Small intestine (tissue), 16 donors: Measurements from ENCODE around the gene FAM3A. TPM values are rescaled to one million over a fixed set of nuclear protein-coding genes. Genes with fewer than 3 reads are reported as not detected.
A peak's percentile ranks its signal among the peaks of the same experiment; 100 is the strongest.
"Not testable (repeated sequence)": the region's sequence is repeated elsewhere in the genome, so short reads cannot be mapped to it uniquely, and the experiment has no call there.

Source experiments
- DNase-seq, 2 donors: peaks; one replicate each; pipeline versions ENCODE4 v3.0.0 to v3.0.0-alpha.2; 2013
- FAIRE-seq: peaks from 2 replicates; lab custom pipeline; 2012; peaks lifted over from hg19 to GRCh38; lab: Jason Lieb, UNC
- H3K27ac ChIP-seq, 3 donors: one replicate each; pipeline ENCODE4 v1.5.1; 2013; ENCODE audit warnings: low read length in 2 of 3, mild to moderate bottlenecking in 2 of 3, control low read depth in 1 of 3, inconsistent platforms in 1 of 3, low read depth in 1 of 3, moderate library complexity in 1 of 3
- H3K27me3 ChIP-seq, 3 donors: one replicate each; pipeline ENCODE4 v1.6.1; 2013; ENCODE audit warnings: low read length in 3 of 3, inconsistent platforms in 1 of 3; ENCODE audit not compliant: control insufficient read depth in 3 of 3, insufficient read depth in 3 of 3
- H3K36me3 ChIP-seq, 3 donors: one replicate each; pipeline ENCODE4 v1.6.1; 2013; ENCODE audit warnings: low read length in 3 of 3, inconsistent platforms in 1 of 3, low read depth in 1 of 3, mild to moderate bottlenecking in 1 of 3, moderate library complexity in 1 of 3; ENCODE audit not compliant: control insufficient read depth in 3 of 3, insufficient read depth in 2 of 3
- H3K4me1 ChIP-seq, 3 donors: one replicate each; pipeline ENCODE4 v1.6.1; 2013; ENCODE audit warnings: low read length in 2 of 3, inconsistent platforms in 1 of 3, low read depth in 1 of 3, mild to moderate bottlenecking in 1 of 3, moderate library complexity in 1 of 3; ENCODE audit not compliant: control insufficient read depth in 3 of 3, insufficient read depth in 2 of 3
- H3K4me3 ChIP-seq, 3 donors: one replicate each; pipeline ENCODE4 v1.5.1; 2013; ENCODE audit warnings: low read length in 3 of 3, control low read depth in 1 of 3, inconsistent platforms in 1 of 3, low read depth in 1 of 3, mild to moderate bottlenecking in 1 of 3, moderate library complexity in 1 of 3
- H3K9me3 ChIP-seq, 2 donors: one replicate each; pipeline ENCODE4 v1.6.1; 2013; ENCODE audit warnings: low read depth in 1 of 2, low read length in 1 of 2; ENCODE audit not compliant: control insufficient read depth in 2 of 2, insufficient read depth in 1 of 2
- WGBS, 3 donors: extraction: QIAGEN DNeasy Blood & Tissue Kit; methylation state at CpG; one replicate each; pipeline ENCODE4 v1.1.7; 2013; 5-methylcytosine and 5-hydroxymethylcytosine counted together
- long read RNA-seq, 10 donors: transcript quantifications; one replicate each; lab custom pipeline, GENCODE V29; 2026
- polyA plus RNA-seq, 4 donors: library from polyadenylated mRNA; stranded (reverse) in 3 of 4; unstranded in 1 of 4; fragments of 200-250 nt in 3 of 4; fragments of 120-200 nt in 1 of 4; gene quantifications; one replicate each; pipeline versions ENCODE4 v1.2.1 to v1.2.3, GENCODE V29; 2013
- donor health status: healthy with polysubstance abuse.
- donor health status: control.
- donor health status: control.
- donor health status: Bipolar disorder and iron deficiency.
- donor health status: healthy.

FAM3A gene
- polyA plus RNA-seq, result 100 to 1,000 TPM in 2 of 4 donors, 10 to 100 TPM in 2; 45.6 to 123 (median 90.1) TPM
- long read RNA-seq, donor 1, partial matches to known transcripts, result 0 of 13 reads
- long read RNA-seq, donor 1, other reads (novel, unspliced or antisense), result 0 of 13 reads
- long read RNA-seq, donor 2, partial matches to known transcripts, result 0 of 2 reads
- long read RNA-seq, donor 2, other reads (novel, unspliced or antisense), result 0 of 2 reads
- long read RNA-seq, donor 3, partial matches to known transcripts, result 0 of 8 reads
- long read RNA-seq, donor 3, other reads (novel, unspliced or antisense), result 0 of 8 reads
- long read RNA-seq, donor 4, result 0 reads
- long read RNA-seq, donor 5, partial matches to known transcripts, result 0 of 3 reads
- long read RNA-seq, donor 5, other reads (novel, unspliced or antisense), result 0 of 3 reads
- long read RNA-seq, donor 6, partial matches to known transcripts, result 0 of 5 reads
- long read RNA-seq, donor 6, other reads (novel, unspliced or antisense), result 0 of 5 reads
- long read RNA-seq, donor 7, transcript FAM3A-215 (9 exons, 1,800 nt), result major isoform, 8 of 18 reads
- long read RNA-seq, donor 7, partial matches to known transcripts, result 0 of 18 reads
- long read RNA-seq, donor 7, other reads (novel, unspliced or antisense), result 0 of 18 reads
- long read RNA-seq, donor 8, partial matches to known transcripts, result 0 of 2 reads
- long read RNA-seq, donor 8, other reads (novel, unspliced or antisense), result 0 of 2 reads
- long read RNA-seq, donor 9, partial matches to known transcripts, result 0 of 1 reads
- long read RNA-seq, donor 9, other reads (novel, unspliced or antisense), result 0 of 1 reads
- long read RNA-seq, donor 10, partial matches to known transcripts, result 0 of 9 reads
- long read RNA-seq, donor 10, other reads (novel, unspliced or antisense), result 0 of 9 reads

GRCh38 chrX:154515966-154516655, at the start of gene FAM3A:
Gene FAM3A, minus strand, starts transcription at chrX:154516232. Its CDS starts 460 bp downstream, at chrX:154515772.
- FAIRE-seq, result no peak
- 1 to 39% (median 1%) methylated on average over 21 to 59 of the region's 59 CpGs for WGBS, 3 donors
- peaks cover 0 to 20% (median 0%) of the 10 kb centered on the region in 3 donors for H3K36me3 ChIP-seq

GRCh38 chrX:154562295-154562694, 46.3 kb upstream of the FAM3A start:
- not testable (repeated sequence) for FAIRE-seq, H3K4me1 ChIP-seq, H3K4me3 ChIP-seq, H3K36me3 ChIP-seq, H3K27ac ChIP-seq, H3K9me3 ChIP-seq, H3K27me3 ChIP-seq, DNase-seq
- WGBS, 3 donors, result no CpG with 5 or more reads among the region's 10 CpGs

More at GRCh38 chrX:154515966-154516655, at the start of gene FAM3A:
- peak; percentile 87 to 90 for DNase-seq
- Histone ChIP-seq H3K27me3 (no peaks in the 10 kb centered on the region), H3K27ac (peak within 1 kb of the TSS; percentile 87 to 100 (median 98)), H3K4me3 (peak within 1 kb of the TSS; percentile 63 to 94 (median 78)), H3K4me1 (peaks cover 0 to 20% (median 0%) of the 10 kb centered on the region in 3 donors), H3K9me3 (no peaks in the 10 kb centered on the region)

- H3K4me1 ChIP-seq, FAIRE-seq, H3K27ac ChIP-seq, H3K36me3 ChIP-seq, H3K27me3 ChIP-seq, H3K9me3 ChIP-seq, DNase-seq, H3K4me3 ChIP-seq: not testable (repeated sequence)
- WGBS, 3 donors, result 74% methylated on average over 10 to 12 of the region's 31 CpGs
Observed at GRCh38 chrX:154560326-154560725, 44.3 kb upstream of the FAM3A start.

GRCh38 chrX:154558896-154559295, 42.9 kb upstream of the FAM3A start:
- not testable (repeated sequence) for FAIRE-seq, H3K27me3 ChIP-seq, H3K4me3 ChIP-seq, DNase-seq, H3K27ac ChIP-seq, H3K9me3 ChIP-seq, H3K36me3 ChIP-seq, H3K4me1 ChIP-seq
- WGBS, 3 donors, result 95% methylated on average over 7 to 9 of the region's 21 CpGs; no CpG with 5 or more reads in 1 of the 3 donors

GRCh38 chrX:154558060-154558690, 42.1 kb upstream of the FAM3A start:
- H3K4me3 ChIP-seq, H3K9me3 ChIP-seq, H3K4me1 ChIP-seq, H3K27ac ChIP-seq, FAIRE-seq, DNase-seq, H3K27me3 ChIP-seq: not testable (repeated sequence)
- H3K36me3 ChIP-seq, result peaks cover 0 to 15% (median 1%) of the 10 kb centered on the region in 3 donors
- 79 to 97% (median 90%) methylated on average over 3 to 5 of the region's 24 CpGs for WGBS, 3 donors

GRCh38 chrX:154552112-154552806, 36.2 kb upstream of the FAM3A start:
- not testable (repeated sequence) for FAIRE-seq, H3K27me3 ChIP-seq, H3K4me1 ChIP-seq, H3K4me3 ChIP-seq, H3K27ac ChIP-seq, DNase-seq, H3K9me3 ChIP-seq
- WGBS, 3 donors, result 76 to 90% (median 89%) methylated on average over 6 to 12 of the region's 18 CpGs
- H3K36me3 ChIP-seq, result peaks cover 0 to 22% (median 4%) of the 10 kb centered on the region in 3 donors

GRCh38 chrX:154549766-154550165, 33.7 kb upstream of the FAM3A start:
- H3K4me3 ChIP-seq, result no peak overlapping the region
- no peak for DNase-seq
- H3K27ac ChIP-seq, result no peak overlapping the region
- H3K27me3 ChIP-seq, result no peaks in the 10 kb centered on the region
- H3K4me1 ChIP-seq, result peaks cover 0 to 5% (median 0%) of the 10 kb centered on the region in 3 donors
- H3K36me3 ChIP-seq, result peaks cover 0 to 22% (median 4%) of the 10 kb centered on the region in 3 donors
- no peak for FAIRE-seq
- H3K9me3 ChIP-seq, result no peaks in the 10 kb centered on the region
- 75 to 89% (median 80%) methylated on average over 1 of the region's 1 CpG for WGBS, 3 donors
